ENCODE results near the gene BUD23. TPM values are rescaled to one million over a fixed set of nuclear protein-coding genes. Genes with fewer than 3 reads are reported as not detected.

Gene BUD23
- total RNA-seq, 4 donors from 2014 or later, result 41.5 to 65.0 (median 45.3) TPM

DNA sequence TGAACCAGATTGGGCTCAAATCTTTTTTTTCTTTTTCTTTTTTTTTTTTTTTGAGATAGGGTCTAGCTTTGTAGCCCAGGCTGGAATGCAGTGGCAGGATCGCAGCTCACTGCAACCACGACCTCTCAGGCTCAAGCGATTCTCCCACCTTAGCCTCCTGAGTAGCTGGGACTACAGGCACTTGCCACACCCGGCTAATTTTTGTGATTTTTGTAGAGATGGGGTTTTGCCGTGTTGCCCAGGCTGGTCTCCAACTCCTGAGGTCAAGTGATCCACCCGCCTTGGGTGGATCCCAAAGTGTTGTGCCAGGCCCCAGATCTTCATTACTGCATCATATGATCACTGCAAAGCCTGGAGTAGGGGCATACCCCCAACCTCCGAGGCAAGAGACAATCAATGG lies 2.9 kb upstream of the BUD23 start:
- no peak for ATAC-seq
- H3K36me3 ChIP-seq, result peaks cover 0 to 32% of the 10 kb centered on the region in 2 donors
- peaks cover 0 to 57% (median 11%) of the 10 kb centered on the region in 3 donors for H3K4me1 ChIP-seq
- no peaks in the 10 kb centered on the region for H3K9me3 ChIP-seq
- no peaks in the 10 kb centered on the region for H3K27me3 ChIP-seq
- no peak overlapping the region for H3K27ac ChIP-seq
- TF ChIP-seq POLR2AphosphoS5 (IDR thresholded peaks at IDR 0.05) (no peak), POLR2A (IDR thresholded peaks at IDR 0.05) (no peak), EP300 (IDR thresholded peaks at IDR 0.05) (no peak)
- TF ChIP-seq, protein P1, sequence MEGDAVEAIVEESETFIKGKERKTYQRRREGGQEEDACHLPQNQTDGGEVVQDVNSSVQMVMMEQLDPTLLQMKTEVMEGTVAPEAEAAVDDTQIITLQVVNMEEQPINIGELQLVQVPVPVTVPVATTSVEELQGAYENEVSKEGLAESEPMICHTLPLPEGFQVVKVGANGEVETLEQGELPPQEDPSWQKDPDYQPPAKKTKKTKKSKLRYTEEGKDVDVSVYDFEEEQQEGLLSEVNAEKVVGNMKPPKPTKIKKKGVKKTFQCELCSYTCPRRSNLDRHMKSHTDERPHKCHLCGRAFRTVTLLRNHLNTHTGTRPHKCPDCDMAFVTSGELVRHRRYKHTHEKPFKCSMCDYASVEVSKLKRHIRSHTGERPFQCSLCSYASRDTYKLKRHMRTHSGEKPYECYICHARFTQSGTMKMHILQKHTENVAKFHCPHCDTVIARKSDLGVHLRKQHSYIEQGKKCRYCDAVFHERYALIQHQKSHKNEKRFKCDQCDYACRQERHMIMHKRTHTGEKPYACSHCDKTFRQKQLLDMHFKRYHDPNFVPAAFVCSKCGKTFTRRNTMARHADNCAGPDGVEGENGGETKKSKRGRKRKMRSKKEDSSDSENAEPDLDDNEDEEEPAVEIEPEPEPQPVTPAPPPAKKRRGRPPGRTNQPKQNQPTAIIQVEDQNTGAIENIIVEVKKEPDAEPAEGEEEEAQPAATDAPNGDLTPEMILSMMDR (IDR thresholded peaks at IDR 0.05), result no peak
- H3K4me3 ChIP-seq, result no peak overlapping the region
- 89% methylated on average over 4 of the region's 7 CpGs; no CpG with 5 or more reads in 1 of the 2 donors for WGBS, 2 donors (ENCODE audit: low coverage in 1 of 2)

DNA sequence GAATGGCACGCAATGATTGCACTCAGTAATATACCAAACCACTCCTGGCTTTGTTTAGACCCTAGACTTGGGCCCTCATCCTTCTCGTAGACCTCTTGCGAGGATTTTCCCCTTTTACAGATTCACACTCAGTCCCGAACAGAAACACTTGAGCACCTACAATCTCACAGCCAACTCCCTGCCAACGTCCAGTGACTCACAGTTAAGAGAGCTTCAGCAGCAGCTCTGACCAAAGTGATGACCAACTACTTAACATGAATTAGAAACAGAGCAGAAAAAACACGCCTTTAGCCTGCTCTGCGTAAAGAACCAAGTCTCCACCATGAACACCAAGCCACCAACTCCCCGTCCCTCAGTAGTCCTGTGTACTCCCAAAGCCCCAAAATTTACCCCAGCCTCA lies 2.4 kb upstream of the BUD23 start:
- TF ChIP-seq POLR2A (IDR thresholded peaks at IDR 0.05) (no peak), EP300 (IDR thresholded peaks at IDR 0.05) (no peak), POLR2AphosphoS5 (IDR thresholded peaks at IDR 0.05) (no peak)
- TF ChIP-seq, protein P1 (IDR thresholded peaks at IDR 0.05), result no peak
- ATAC-seq, result no peak

DNA sequence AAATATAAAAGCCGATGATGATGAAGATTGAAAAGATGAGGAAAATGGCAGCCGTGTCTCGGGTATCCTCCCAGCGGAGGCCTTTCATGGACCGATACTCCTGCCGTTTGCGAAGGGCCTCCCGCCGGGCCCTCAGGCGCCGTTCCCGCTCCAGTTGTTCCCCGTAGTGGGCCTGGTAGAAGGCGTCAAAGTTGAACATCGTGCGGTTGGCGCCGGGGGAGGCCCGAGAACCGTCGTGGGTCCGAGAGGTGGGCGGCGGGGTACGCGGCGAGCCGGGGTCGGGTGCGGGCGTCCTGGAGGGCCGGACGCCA lies 697 bp upstream of the BUD23 start:
- TF ChIP-seq POLR2A (IDR thresholded peaks at IDR 0.05), result no peak
- peaks cover 0 to 60% (median 11%) of the 10 kb centered on the region in 3 donors for H3K4me1 ChIP-seq
- peaks cover 0 to 42% of the 10 kb centered on the region in 2 donors for H3K36me3 ChIP-seq
- peak overlapping the region; percentile 34 to 92 (median 83) for H3K27ac ChIP-seq
- no peaks in the 10 kb centered on the region for H3K27me3 ChIP-seq
- no peak for ATAC-seq
- 0 to 10% methylated on average over 2 to 10 of the region's 33 CpGs for WGBS, 2 donors (ENCODE audit: low coverage in 1 of 2)
- no peaks in the 10 kb centered on the region for H3K9me3 ChIP-seq
- H3K4me3 ChIP-seq, result peak overlapping the region; percentile 63 to 92

More for the DNA sequence above, 2.4 kb upstream of the BUD23 start:
- H3K36me3 ChIP-seq, result peaks cover 0 to 32% of the 10 kb centered on the region in 2 donors
- H3K27ac ChIP-seq, result no peak overlapping the region
- H3K4me1 ChIP-seq, result peaks cover 0 to 60% (median 11%) of the 10 kb centered on the region in 3 donors
- H3K27me3 ChIP-seq, result no peaks in the 10 kb centered on the region
- H3K4me3 ChIP-seq, result peak overlapping the region in 1 of 2 donors; percentile 92
- H3K9me3 ChIP-seq, result no peaks in the 10 kb centered on the region
- 63 to 67% methylated on average over 2 to 8 of the region's 8 CpGs for WGBS, 2 donors (ENCODE audit: low coverage in 1 of 2)

DNA sequence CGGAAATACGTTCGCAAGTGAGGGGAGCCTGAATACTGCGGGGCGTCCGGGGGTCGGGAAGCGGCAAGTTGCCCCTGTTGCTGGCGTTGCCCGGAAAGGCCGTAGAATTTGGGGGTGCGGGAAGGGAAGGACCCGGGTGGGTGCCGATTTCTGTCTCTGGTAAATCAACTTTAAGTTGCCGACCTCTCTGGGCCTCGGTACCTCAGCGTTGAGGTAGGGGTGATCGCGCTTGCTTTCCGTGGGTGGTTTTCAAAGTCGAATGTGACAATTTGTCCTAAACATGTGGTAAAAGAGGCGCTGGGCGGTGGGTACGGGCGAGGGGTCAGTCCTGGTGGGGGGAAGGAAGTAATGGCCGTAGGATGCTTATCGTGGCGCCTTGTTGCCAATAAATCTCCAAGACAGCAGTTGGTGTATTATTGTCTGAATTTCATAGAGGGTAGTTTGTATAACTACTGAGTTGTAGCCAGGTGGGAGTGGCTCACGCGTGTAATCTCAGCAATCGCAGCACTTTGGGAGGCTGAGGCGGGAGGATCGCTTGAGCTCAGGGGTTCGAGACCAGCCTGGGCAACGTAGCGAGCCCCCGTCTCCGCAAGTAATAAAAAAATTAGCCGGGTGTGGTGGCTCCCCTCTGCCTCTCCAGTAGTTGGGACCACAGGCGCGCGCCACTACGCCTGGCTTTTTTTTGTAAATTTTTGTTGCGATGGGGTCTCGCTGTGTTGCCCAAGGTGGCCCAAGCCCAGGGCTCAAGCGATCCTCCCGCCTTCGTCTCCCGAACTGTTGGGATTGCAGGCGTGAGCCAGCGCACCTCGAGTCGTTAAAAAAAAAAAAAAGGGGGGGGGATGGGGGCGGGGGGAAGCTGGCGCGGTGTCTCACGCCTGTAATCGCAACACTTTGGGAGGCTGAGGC lies 644 bp downstream of the BUD23 start:
- no peak for ATAC-seq
- no peaks in the 10 kb centered on the region for H3K9me3 ChIP-seq

DNA sequence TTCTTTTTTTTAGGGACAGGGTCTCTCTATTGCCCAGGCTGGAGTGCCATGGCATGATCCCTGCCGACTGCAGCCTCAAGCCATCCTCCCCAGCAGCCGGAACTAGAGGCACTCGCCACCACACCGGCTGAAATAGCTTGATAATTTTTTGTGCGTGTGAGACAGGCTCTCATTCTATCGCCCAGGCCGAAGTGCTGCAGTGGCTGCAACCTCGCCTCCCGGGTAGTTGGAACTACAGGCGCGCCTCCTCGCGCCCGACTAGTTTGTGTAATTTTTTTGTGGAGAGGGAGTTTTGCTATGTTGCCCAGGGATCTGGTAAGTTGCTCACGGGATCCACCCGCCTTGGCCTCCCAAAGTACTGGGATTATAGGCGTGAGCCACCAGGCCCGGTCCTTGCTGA lies 1.9 kb downstream of the BUD23 start:
- no peak for ATAC-seq
- peaks cover 0 to 45% (median 11%) of the 10 kb centered on the region in 3 donors for H3K4me1 ChIP-seq
- H3K36me3 ChIP-seq, result peaks cover 0 to 45% of the 10 kb centered on the region in 2 donors
- H3K27me3 ChIP-seq, result no peaks in the 10 kb centered on the region
- 91 to 99% methylated on average over 4 to 12 of the region's 18 CpGs for WGBS, 2 donors (ENCODE audit: low coverage in 1 of 2)
- TF ChIP-seq EP300 (IDR thresholded peaks at IDR 0.05), result no peak
- TF ChIP-seq, protein P1 (IDR thresholded peaks at IDR 0.05), result no peak
- no peak for TF ChIP-seq POLR2AphosphoS5 (IDR thresholded peaks at IDR 0.05)
- no peak for TF ChIP-seq POLR2A (IDR thresholded peaks at IDR 0.05)
- H3K27ac ChIP-seq, result no peak overlapping the region
- H3K9me3 ChIP-seq, result no peaks in the 10 kb centered on the region
- H3K4me3 ChIP-seq, result no peak overlapping the region

More for the DNA sequence above, 644 bp downstream of the BUD23 start:
- Histone ChIP-seq H3K4me1 (peaks cover 0 to 58% (median 11%) of the 10 kb centered on the region in 3 donors), H3K4me3 (peak overlapping the region; percentile 63 to 92), H3K27me3 (no peaks in the 10 kb centered on the region), H3K36me3 (peaks cover 0 to 42% of the 10 kb centered on the region in 2 donors), H3K27ac (peak overlapping the region; percentile 47 to 92 (median 83))
- WGBS, 2 donors (ENCODE audit: low coverage in 1 of 2), result 2% methylated on average over 27 of the region's 58 CpGs; no CpG with 5 or more reads in 1 of the 2 donors
- TF ChIP-seq, protein P1 (IDR thresholded peaks at IDR 0.05), result no peak
- no peak for TF ChIP-seq POLR2AphosphoS5 (IDR thresholded peaks at IDR 0.05)
- TF ChIP-seq POLR2A (IDR thresholded peaks at IDR 0.05), result no peak
- TF ChIP-seq EP300 (IDR thresholded peaks at IDR 0.05), result no peak

Data from gastroesophageal sphincter (tissue), 4 donors.